Measurements from ENCODE around the gene ARID1A. TPM values are rescaled to one million over a fixed set of nuclear protein-coding genes. Genes with fewer than 3 reads are reported as not detected.

The ARID1A gene
- total and polyA plus RNA-seq, 8 donors = 9.9 to 74.2 (median 45.3) TPM

DNA sequence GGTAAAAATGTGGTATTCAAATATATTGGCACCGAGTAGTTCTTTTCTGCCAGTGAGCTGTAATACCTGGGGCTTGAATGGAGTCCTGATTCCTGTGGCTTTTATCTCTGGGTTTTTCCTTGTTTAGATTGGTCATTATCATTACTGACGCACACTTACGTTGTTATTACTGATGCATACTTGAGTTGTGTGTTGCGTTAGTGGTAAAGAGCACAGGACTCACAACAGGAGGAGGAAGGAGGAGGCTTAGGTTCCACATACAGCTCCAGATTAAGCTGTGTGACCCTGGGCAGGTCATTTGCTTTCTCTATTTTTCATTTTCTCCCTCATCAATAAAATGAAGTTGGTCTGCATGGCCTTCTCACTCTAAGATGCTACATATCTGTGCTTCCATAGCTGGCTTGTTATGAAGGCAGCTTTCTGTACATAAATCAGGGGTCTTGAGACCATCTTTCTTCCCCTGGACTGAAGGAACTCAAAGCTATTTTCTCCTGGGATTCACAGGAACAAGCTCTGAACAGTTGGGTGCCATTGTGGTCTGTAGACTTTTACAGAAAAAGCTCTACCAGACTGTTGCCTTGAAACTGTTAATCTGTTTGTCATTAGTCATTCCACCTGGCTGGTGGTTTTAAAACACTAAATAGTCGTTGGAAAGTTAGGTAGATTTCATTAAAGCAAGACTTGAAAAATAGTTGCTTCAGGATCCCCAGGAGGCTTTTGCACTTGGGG lies 5.6 kb downstream of the ARID1A start:
- Histone ChIP-seq H3K4me1 (peaks cover 81 to 86% (median 82%) of the 10 kb centered on the region in 4 donors), H3K4me3 (peak overlapping the region in 1 of 4 donors; percentile 89), H3K36me3 (no peaks in the 10 kb centered on the region), H3K9me3 (no peaks in the 10 kb centered on the region), H3K27me3 (no peaks in the 10 kb centered on the region), H3K27ac (peak overlapping the region; percentile 16 to 98 (median 62))
- intact Hi-C loops (cut with DNase I; ENCODE audit: low total_unique reads) = no loop called here
- 23 to 50% (median 29%) methylated on average over 5 of the region's 5 CpGs for WGBS, 5 donors
- TF ChIP-seq, protein P1, sequence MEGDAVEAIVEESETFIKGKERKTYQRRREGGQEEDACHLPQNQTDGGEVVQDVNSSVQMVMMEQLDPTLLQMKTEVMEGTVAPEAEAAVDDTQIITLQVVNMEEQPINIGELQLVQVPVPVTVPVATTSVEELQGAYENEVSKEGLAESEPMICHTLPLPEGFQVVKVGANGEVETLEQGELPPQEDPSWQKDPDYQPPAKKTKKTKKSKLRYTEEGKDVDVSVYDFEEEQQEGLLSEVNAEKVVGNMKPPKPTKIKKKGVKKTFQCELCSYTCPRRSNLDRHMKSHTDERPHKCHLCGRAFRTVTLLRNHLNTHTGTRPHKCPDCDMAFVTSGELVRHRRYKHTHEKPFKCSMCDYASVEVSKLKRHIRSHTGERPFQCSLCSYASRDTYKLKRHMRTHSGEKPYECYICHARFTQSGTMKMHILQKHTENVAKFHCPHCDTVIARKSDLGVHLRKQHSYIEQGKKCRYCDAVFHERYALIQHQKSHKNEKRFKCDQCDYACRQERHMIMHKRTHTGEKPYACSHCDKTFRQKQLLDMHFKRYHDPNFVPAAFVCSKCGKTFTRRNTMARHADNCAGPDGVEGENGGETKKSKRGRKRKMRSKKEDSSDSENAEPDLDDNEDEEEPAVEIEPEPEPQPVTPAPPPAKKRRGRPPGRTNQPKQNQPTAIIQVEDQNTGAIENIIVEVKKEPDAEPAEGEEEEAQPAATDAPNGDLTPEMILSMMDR (IDR thresholded peaks at IDR 0.05) = no peak
- TF ChIP-seq POLR2AphosphoS5 (IDR thresholded peaks at IDR 0.05) = no peak
- TF ChIP-seq EP300 (IDR thresholded peaks at IDR 0.05) = no peak
- no peak for TF ChIP-seq POLR2A (IDR thresholded peaks at IDR 0.05)
- no peak for DNase-seq

DNA sequence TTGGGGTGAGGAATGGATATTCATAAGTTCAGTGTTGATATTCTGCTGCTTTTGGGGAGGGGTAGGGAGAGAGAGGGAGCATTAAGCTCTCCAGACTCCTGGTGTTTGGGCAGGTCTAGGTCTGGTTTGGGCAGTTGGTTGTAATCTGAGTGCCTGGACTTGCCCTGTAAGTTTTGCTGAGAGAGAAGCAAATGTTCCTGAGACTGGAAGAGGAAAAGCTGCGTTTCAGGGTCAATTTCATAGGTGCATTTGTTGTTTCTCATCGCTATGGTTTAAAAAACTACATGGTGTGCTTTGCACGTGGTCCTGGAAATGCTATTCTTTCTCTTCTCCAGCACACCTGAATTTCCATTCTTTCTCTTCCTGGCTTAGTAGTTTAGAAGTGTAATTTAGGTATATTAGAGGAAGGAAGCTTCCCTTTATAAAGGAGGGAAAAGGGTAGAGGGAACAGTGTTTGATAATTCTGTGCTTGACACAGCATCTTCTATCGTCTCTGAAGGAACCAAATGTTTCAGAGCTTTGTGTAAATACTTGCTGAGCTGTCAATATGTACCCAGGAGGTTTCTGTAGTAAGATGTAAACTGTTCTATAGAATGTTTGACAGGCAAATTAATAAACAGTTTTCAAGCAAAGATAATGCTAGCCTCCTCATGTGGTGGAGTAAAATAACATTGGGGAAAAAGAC lies 6.3 kb downstream of the ARID1A start:
- Histone ChIP-seq H3K9me3 (no peaks in the 10 kb centered on the region), H3K27me3 (no peaks in the 10 kb centered on the region), H3K36me3 (no peaks in the 10 kb centered on the region), H3K27ac (peak overlapping the region; percentile 16 to 98 (median 62)), H3K4me1 (peaks cover 88 to 93% (median 89%) of the 10 kb centered on the region in 4 donors), H3K4me3 (peak overlapping the region in 1 of 4 donors; percentile 4)
- peak in 1 of 2 donors; percentile 44 for DNase-seq
- TF ChIP-seq POLR2AphosphoS5 (IDR thresholded peaks at IDR 0.05) (no peak), EP300 (IDR thresholded peaks at IDR 0.05) (no peak), POLR2A (IDR thresholded peaks at IDR 0.05) (no peak)
- TF ChIP-seq, protein P1 (IDR thresholded peaks at IDR 0.05) = no peak
- WGBS, 5 donors = 8 to 15% (median 11%) methylated on average over 4 of the region's 4 CpGs
- intact Hi-C loops (cut with DNase I; ENCODE audit: low total_unique reads) = no loop called here

DNA sequence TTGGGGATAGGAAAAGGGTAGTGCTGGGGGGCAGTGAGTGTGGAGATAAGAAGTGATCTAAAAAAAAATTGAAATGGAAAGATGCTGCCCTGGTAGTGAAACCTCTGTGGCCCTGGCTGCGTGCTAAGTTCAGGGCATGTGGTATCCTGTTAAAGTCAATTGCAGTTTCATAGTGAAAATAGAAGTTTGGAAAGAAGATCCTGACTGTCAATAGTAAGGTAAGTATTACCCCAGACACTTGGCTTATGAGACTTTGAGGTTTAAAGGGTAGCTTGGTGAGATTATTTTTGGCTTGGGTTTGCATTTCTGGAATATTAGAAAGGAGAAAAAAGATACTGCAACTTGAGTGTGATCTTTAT lies 6.8 kb downstream of the ARID1A start:
- DNase-seq = no peak
- Histone ChIP-seq H3K27ac (peak overlapping the region in 4 of 5 donors; percentile 16 to 98 (median 80)), H3K9me3 (no peaks in the 10 kb centered on the region), H3K36me3 (no peaks in the 10 kb centered on the region), H3K4me1 (peaks cover 93 to 98% (median 95%) of the 10 kb centered on the region in 4 donors), H3K27me3 (no peaks in the 10 kb centered on the region), H3K4me3 (peak overlapping the region in 1 of 4 donors; percentile 4)
- TF ChIP-seq, protein P1 (IDR thresholded peaks at IDR 0.05) = no peak
- no peak for TF ChIP-seq POLR2AphosphoS5 (IDR thresholded peaks at IDR 0.05)
- TF ChIP-seq EP300 (IDR thresholded peaks at IDR 0.05) = no peak
- no peak for TF ChIP-seq POLR2A (IDR thresholded peaks at IDR 0.05)
- WGBS, 5 donors = 16 to 28% (median 23%) methylated on average over 1 of the region's 1 CpG
- intact Hi-C loops (cut with DNase I; ENCODE audit: low total_unique reads) = no loop called here

DNA sequence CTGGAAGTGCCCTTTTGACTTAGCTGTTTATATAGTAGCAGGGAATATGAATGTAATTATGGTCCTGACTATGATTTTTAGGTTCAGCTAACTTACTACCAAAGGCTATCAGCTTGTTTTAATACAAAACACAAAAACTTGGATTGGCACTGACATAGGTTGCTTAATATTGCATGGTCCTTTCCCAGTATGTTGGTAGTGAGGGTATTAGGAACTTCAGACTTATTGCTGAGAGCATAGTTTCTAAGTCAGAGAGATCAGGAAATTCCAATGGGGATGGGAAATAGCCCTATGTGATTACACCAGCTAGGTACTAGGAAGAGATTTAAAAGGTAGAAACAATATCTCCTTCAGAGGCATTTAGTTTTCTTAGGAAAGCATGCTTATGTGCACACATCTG lies 7.7 kb downstream of the ARID1A start:
- TF ChIP-seq POLR2A (IDR thresholded peaks at IDR 0.05) = no peak
- TF ChIP-seq POLR2AphosphoS5 (IDR thresholded peaks at IDR 0.05) = no peak
- no peak for TF ChIP-seq EP300 (IDR thresholded peaks at IDR 0.05)
- H3K36me3 ChIP-seq = peaks cover 0 to 2% (median under 1%) of the 10 kb centered on the region in 4 donors
- peak overlapping the region in 4 of 5 donors; percentile 16 to 98 (median 91) for H3K27ac ChIP-seq
- peaks cover 89 to 99% (median 97%) of the 10 kb centered on the region in 4 donors for H3K4me1 ChIP-seq
- no peak for DNase-seq
- H3K4me3 ChIP-seq = no peak overlapping the region
- H3K27me3 ChIP-seq = no peaks in the 10 kb centered on the region
- H3K9me3 ChIP-seq = no peaks in the 10 kb centered on the region
- intact Hi-C loops (cut with DNase I; ENCODE audit: low total_unique reads) = no loop called here

Measured in stomach (tissue), 9 donors.